PC-3 (cell line): ENCODE data around the gene GRIN2A. TPM values are rescaled to one million over a fixed set of nuclear protein-coding genes. Genes with fewer than 3 reads are reported as not detected.

Experiments
- ATAC-seq: fragments of 200-7000 bp; cut with Tn5 transposase; 2 replicates; pipeline ENCODE4 v1.9.1; 2020; ENCODE audit warnings: mild to moderate bottlenecking, moderate library complexity
- BruUV-seq: library from RNA; stranded (reverse); fragments of 400-500 nt; replicated peaks from 2 replicates; lab custom pipeline; 2021; lab: Mats Ljungman, UMichigan
- CTCF ChIA-PET: fragments of 300-600 bp; sonication (Branson Sonifier 250); formaldehyde crosslinking; loops from one replicate; lab custom pipeline; 2022; ENCODE audit warnings: antibody characterized with exemption; lab: Charles Lee
- POLR2A ChIA-PET: fragments of 300-600 bp; sonication (Branson Sonifier 250); formaldehyde crosslinking; loops from one replicate; lab custom pipeline; 2022; ENCODE audit warnings: antibody characterized with exemption; ENCODE audit not compliant: unreplicated experiment; lab: Charles Lee
- DNase-seq: peaks from one replicate; pipeline ENCODE4 v3.0.0-alpha.2; 2015
- H2AFZ ChIP-seq: fragments of 300-600 bp; sonication (generic); 2 replicates; pipeline ENCODE4 v1.6.0; 2016; ENCODE audit warnings: antibody characterized with exemption, low read length
- H3F3A ChIP-seq: fragments of 300-600 bp; sonication (generic); one replicate; pipeline ENCODE4 v1.6.0; 2017; ENCODE audit warnings: antibody characterized with exemption, low read length, control low read depth, mild to moderate bottlenecking; ENCODE audit not compliant: unreplicated experiment
- H3K27ac ChIP-seq: fragments of 300-600 bp; sonication (generic); 2 replicates; pipeline ENCODE4 v1.5.1; 2016; ENCODE audit warnings: mild to moderate bottlenecking, low read length
- H3K27me3 ChIP-seq: fragments of 300-600 bp; sonication (generic); 2 replicates; pipeline ENCODE4 v1.6.1; 2016; ENCODE audit warnings: low read length, mixed read lengths
- H3K36me3 ChIP-seq: fragments of 300-600 bp; sonication (generic); 2 replicates; pipeline ENCODE4 v1.6.1; 2016; ENCODE audit warnings: low read depth, mixed run types, low read length, mixed read lengths
- H3K4me1 ChIP-seq: fragments of 300-600 bp; sonication (generic); 2 replicates; pipeline ENCODE4 v1.5.1; 2016; ENCODE audit warnings: low read length; ENCODE audit not compliant: insufficient read depth
- H3K4me2 ChIP-seq: fragments of 300-600 bp; sonication (generic); 2 replicates; pipeline ENCODE4 v1.6.0; 2016; ENCODE audit warnings: low read length
- H3K4me3 ChIP-seq: fragments of 300-600 bp; sonication (generic); 2 replicates; pipeline ENCODE4 v1.5.1; 2016; ENCODE audit warnings: mild to moderate bottlenecking, low read length, mixed read lengths
- H3K79me2 ChIP-seq: fragments of 300-600 bp; sonication (generic); 2 replicates; pipeline ENCODE4 v1.6.1; 2017; ENCODE audit warnings: low read length, mixed read lengths
- H3K9ac ChIP-seq: fragments of 300-600 bp; sonication (generic); 2 replicates; pipeline ENCODE4 v1.6.0; 2016; ENCODE audit warnings: mild to moderate bottlenecking, low read length
- H3K9me2 ChIP-seq: fragments of 300-600 bp; sonication (generic); replicated peaks from 2 replicates; pipeline ENCODE4 v1.6.1; 2016; ENCODE audit warnings: mixed run types, low read length, mixed read lengths
- H3K9me3 ChIP-seq: fragments of 300-600 bp; sonication (generic); 2 replicates; pipeline ENCODE4 v1.6.1; 2016; ENCODE audit warnings: low read length, mixed read lengths
- H4K20me1 ChIP-seq: fragments of 300-600 bp; sonication (generic); 2 replicates; pipeline ENCODE4 v1.6.1; 2016; ENCODE audit warnings: low read length, mixed read lengths
- EZH2 ChIP-seq: fragments of 300-600 bp; sonication (generic); IDR thresholded peaks from one replicate; pipeline ENCODE4 v1.6.1; 2017; ENCODE audit warnings: antibody characterized with exemption, mild to moderate bottlenecking, low read length; ENCODE audit not compliant: unreplicated experiment
- EZH2phosphoT487 ChIP-seq: fragments of 300-600 bp; sonication (generic); IDR thresholded peaks from 2 replicates; pipeline ENCODE4 v1.6.1; 2018; ENCODE audit warnings: mild to moderate bottlenecking, antibody characterized with exemption, low read length, borderline replicate concordance
- intact Hi-C: fragments of 100-400 bp; cut with micrococcal nuclease; formaldehyde crosslinking; loops from 2 replicates; pipeline ENCODE4 v1.9.0; 2023
- total RNA-seq: library from RNA; depleted of rRNA; stranded (reverse); fragments of >200 nt; gene quantifications from 2 replicates; pipeline ENCODE4 v1.2.3, GENCODE V29; 2014
- TF ChIP-seq, protein P1 (sequence below): fragments of 300-600 bp; sonication (generic); conservative IDR thresholded peaks from 2 replicates; pipeline ENCODE4 v1.5.1; 2017; ENCODE audit warnings: antibody characterized with exemption, low read depth, mild to moderate bottlenecking, low read length

GRIN2A gene
- total RNA-seq, 1 experiment from 2014 or later, result 0.04 TPM

DNA sequence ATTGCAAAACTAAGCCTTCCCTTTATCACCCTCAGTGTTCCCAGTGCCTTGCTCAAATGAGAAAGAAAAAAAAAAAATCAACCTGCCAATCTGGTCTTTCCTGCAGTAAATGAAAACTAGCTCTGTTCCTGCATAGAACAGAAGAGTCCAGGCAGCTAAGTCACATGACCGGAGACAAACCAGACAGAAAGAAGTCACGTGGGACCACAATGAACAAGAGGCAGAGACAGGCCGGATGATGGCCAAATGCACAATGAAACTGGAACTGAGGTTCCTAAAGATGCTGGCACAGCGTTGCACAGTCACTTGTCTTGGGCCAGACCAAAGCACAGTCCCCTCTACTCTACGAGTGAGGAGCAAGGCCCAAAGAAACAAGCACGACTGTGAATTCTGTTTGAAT, 172.5 kb downstream of the GRIN2A start:
- Histone ChIP-seq H3K9ac (no peak overlapping the region), H4K20me1 (no peaks in the 10 kb centered on the region), H3K27me3 (peaks cover 22% of the 10 kb centered on the region), H3F3A (no peaks in the 10 kb centered on the region), H3K79me2 (no peaks in the 10 kb centered on the region), H2AFZ (no peak overlapping the region), H3K9me2 (no peaks in the 10 kb centered on the region), H3K4me3 (no peak overlapping the region), H3K27ac (no peak overlapping the region), H3K4me2 (no peak overlapping the region), H3K9me3 (no peaks in the 10 kb centered on the region), H3K4me1 (no peaks in the 10 kb centered on the region), H3K36me3 (no peaks in the 10 kb centered on the region)
- BruUV-seq, result no TSS peak
- CTCF ChIA-PET, result no interaction called here
- TF ChIP-seq EZH2phosphoT487 (no peak), EZH2 (no peak)
- TF ChIP-seq, protein P1, sequence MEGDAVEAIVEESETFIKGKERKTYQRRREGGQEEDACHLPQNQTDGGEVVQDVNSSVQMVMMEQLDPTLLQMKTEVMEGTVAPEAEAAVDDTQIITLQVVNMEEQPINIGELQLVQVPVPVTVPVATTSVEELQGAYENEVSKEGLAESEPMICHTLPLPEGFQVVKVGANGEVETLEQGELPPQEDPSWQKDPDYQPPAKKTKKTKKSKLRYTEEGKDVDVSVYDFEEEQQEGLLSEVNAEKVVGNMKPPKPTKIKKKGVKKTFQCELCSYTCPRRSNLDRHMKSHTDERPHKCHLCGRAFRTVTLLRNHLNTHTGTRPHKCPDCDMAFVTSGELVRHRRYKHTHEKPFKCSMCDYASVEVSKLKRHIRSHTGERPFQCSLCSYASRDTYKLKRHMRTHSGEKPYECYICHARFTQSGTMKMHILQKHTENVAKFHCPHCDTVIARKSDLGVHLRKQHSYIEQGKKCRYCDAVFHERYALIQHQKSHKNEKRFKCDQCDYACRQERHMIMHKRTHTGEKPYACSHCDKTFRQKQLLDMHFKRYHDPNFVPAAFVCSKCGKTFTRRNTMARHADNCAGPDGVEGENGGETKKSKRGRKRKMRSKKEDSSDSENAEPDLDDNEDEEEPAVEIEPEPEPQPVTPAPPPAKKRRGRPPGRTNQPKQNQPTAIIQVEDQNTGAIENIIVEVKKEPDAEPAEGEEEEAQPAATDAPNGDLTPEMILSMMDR, result no peak
- POLR2A ChIA-PET, result no interaction called here
- ATAC-seq, result no peak
- intact Hi-C loops, result no loop called here
- no peak for DNase-seq

DNA sequence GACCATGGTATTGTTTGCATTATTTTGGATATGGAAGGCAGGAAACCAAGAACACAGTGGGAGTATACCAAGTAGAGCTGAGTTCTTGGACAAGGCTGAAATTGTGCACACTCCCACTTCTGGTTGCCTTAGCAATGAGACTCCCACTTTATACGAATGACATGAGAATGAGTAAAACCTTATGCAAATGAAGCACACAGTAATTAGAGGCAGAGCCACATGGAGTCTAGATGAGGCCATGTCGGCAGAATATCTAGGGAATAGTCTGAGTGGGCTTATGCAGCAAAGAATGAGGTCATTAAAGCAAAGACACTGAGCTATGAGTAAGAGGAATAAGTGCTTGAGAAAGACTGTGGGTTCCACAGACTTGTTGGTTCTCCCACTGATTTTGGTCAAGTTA, 178.7 kb downstream of the GRIN2A start:
- Histone ChIP-seq H3K27me3 (peaks cover 12% of the 10 kb centered on the region), H3K9me3 (no peaks in the 10 kb centered on the region), H3K9me2 (no peaks in the 10 kb centered on the region), H3K36me3 (no peaks in the 10 kb centered on the region), H3K4me1 (no peaks in the 10 kb centered on the region), H2AFZ (no peak overlapping the region), H3F3A (no peaks in the 10 kb centered on the region), H3K4me3 (no peak overlapping the region), H4K20me1 (no peaks in the 10 kb centered on the region), H3K9ac (no peak overlapping the region), H3K79me2 (no peaks in the 10 kb centered on the region), H3K27ac (no peak overlapping the region), H3K4me2 (no peak overlapping the region)
- TF ChIP-seq, protein P1, result no peak
- no peak for TF ChIP-seq EZH2
- TF ChIP-seq EZH2phosphoT487, result no peak
- BruUV-seq, result no TSS peak
- ATAC-seq (no peak), DNase-seq (no peak)
- POLR2A ChIA-PET, result no interaction called here
- CTCF ChIA-PET, result no interaction called here
- intact Hi-C loops, result no loop called here

DNA sequence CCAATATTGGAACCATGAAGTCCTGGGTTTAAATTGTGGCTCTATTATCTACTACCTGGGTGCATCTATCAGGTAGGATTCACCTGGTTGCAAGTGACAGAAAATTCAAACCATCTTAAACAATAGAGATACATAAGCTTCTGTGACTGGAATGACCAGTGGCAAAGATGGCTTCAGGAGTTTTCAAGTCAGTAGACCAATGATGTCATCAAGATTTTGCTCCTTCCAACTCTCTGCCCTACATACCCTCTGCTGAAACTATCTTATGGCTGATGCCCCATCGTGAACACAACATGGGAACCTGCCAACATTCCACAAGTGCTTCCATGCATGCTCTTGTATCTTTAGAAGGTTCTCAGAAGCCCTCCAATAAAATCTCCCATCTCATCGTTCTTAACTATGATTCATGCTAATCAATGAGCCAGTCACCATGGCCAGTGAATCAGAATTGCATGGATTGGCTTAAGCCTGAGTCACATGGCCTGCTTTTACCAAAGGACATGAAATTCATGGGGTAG, 180.9 kb downstream of the GRIN2A start:
- Histone ChIP-seq H4K20me1 (no peaks in the 10 kb centered on the region), H3K9me2 (no peaks in the 10 kb centered on the region), H3K79me2 (no peaks in the 10 kb centered on the region), H3K4me3 (no peak overlapping the region), H3K4me1 (no peaks in the 10 kb centered on the region), H3K4me2 (no peak overlapping the region), H3K9ac (no peak overlapping the region), H3K27me3 (peaks cover 12% of the 10 kb centered on the region), H3F3A (no peaks in the 10 kb centered on the region), H3K36me3 (no peaks in the 10 kb centered on the region), H3K27ac (no peak overlapping the region), H3K9me3 (no peaks in the 10 kb centered on the region), H2AFZ (no peak overlapping the region)
- TF ChIP-seq, protein P1, result no peak
- no peak for TF ChIP-seq EZH2
- no peak for TF ChIP-seq EZH2phosphoT487
- no peak for ATAC-seq
- DNase-seq, result no peak
- ChIA-PET CTCF (no interaction called here), POLR2A (no interaction called here)
- intact Hi-C loops, result no loop called here
- BruUV-seq, result no TSS peak
